SJSA1 (cell line): ENCODE measurements around the gene SIGLEC1. TPM values are rescaled to one million over a fixed set of nuclear protein-coding genes. Genes with fewer than 3 reads are reported as not detected.

Source experiments
- DNase-seq, 2 experiments: peaks; one replicate each; pipeline ENCODE4 v3.0.0-alpha.2; 2015 to 2020; ENCODE audit warnings: low spot score in 2 of 2, low read depth in 1 of 2
- H3K27ac ChIP-seq: fragments of 250-450 bp; sonication (Bioruptor Pico); 2 replicates; pipeline ENCODE4 v1.5.1; 2020; ENCODE audit warnings: mild to moderate bottlenecking, moderate library complexity
- H3K27me3 ChIP-seq: fragments of 250-450 bp; sonication (Bioruptor Pico); replicated peaks from 2 replicates; pipeline ENCODE4 v1.5.1; 2020; ENCODE audit warnings: mild to moderate bottlenecking, moderate library complexity
- H3K36me3 ChIP-seq: fragments of 250-450 bp; sonication (Bioruptor Pico); 2 replicates; pipeline ENCODE4 v1.5.1; 2020; ENCODE audit warnings: mild to moderate bottlenecking
- H3K4me1 ChIP-seq: fragments of 250-450 bp; sonication (Bioruptor Pico); replicated peaks from 2 replicates; pipeline ENCODE4 v1.6.1; 2021; ENCODE audit warnings: mild to moderate bottlenecking
- H3K4me3 ChIP-seq: fragments of 250-450 bp; sonication (Bioruptor Pico); 2 replicates; pipeline ENCODE4 v1.5.1; 2020; ENCODE audit warnings: mild to moderate bottlenecking
- H3K9me3 ChIP-seq: fragments of 250-450 bp; sonication (Bioruptor Pico); replicated peaks from 2 replicates; pipeline ENCODE4 v1.5.1; 2020; ENCODE audit warnings: mild to moderate bottlenecking
- total RNA-seq: library from RNA; depleted of rRNA; stranded (reverse); fragments of >200 nt; shearing (Covaris generic); gene quantifications from 2 replicates; pipeline ENCODE4 v1.2.3, GENCODE V29; 2014

The SIGLEC1 gene
- total RNA-seq, 1 experiment from 2014 or later, result not detected

DNA sequence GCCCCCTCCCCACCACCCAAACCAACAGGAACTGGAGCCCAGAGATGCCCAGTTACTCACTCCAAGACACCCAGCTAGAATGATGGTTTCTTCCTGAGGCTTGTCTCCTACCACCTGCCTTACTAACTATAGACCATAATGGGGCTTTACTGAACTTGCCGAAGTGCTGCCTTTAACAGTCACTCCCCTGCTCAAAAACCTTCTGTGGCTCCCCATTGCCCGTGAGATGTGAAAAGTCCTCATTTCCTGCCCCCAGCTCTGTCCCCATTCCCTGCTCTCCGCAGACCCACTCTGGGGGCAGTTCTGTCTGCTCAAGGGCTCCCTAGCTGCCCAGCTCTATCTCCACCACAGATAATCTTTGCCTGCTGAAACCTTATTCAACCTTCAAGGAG, 4.9 kb downstream of the SIGLEC1 start:
- Histone ChIP-seq H3K36me3 (no peaks in the 10 kb centered on the region), H3K4me3 (no peak overlapping the region), H3K27ac (no peak overlapping the region), H3K4me1 (no peaks in the 10 kb centered on the region), H3K27me3 (0 out of 2 replicates have a peak, but pooled peaks cover 5% of the 10 kb centered on the region), H3K9me3 (0 out of 2 replicates have a peak, but pooled peaks cover 2% of the 10 kb centered on the region)
- no peak for DNase-seq

GRCh38 chr20:3706774-3707507, 5.5 kb downstream of the SIGLEC1 start:
- H3K4me1 ChIP-seq, result no peaks in the 10 kb centered on the region
- H3K36me3 ChIP-seq, result no peaks in the 10 kb centered on the region
- no peak for DNase-seq
- H3K27me3 ChIP-seq, result 0 out of 2 replicates have a peak, but pooled peaks cover 5% of the 10 kb centered on the region
- 0 out of 2 replicates have a peak, but pooled peaks cover 2% of the 10 kb centered on the region for H3K9me3 ChIP-seq
- H3K4me3 ChIP-seq, result no peak overlapping the region
- H3K27ac ChIP-seq, result no peak overlapping the region

- Histone ChIP-seq H3K27me3 (0 out of 2 replicates have a peak, but pooled peaks cover 5% of the 10 kb centered on the region), H3K9me3 (0 out of 2 replicates have a peak, but pooled peaks cover 2% of the 10 kb centered on the region), H3K27ac (no peak overlapping the region), H3K4me1 (no peaks in the 10 kb centered on the region), H3K36me3 (no peaks in the 10 kb centered on the region), H3K4me3 (no peak overlapping the region)
- DNase-seq, result no peak
These were observed 6.2 kb downstream of the SIGLEC1 start for GRCh38 chr20:3705970-3706739.

- no peak overlapping the region for H3K27ac ChIP-seq
- no peaks in the 10 kb centered on the region for H3K36me3 ChIP-seq
- no peak for DNase-seq
- no peaks in the 10 kb centered on the region for H3K4me1 ChIP-seq
- 0 out of 2 replicates have a peak, but pooled peaks cover 5% of the 10 kb centered on the region for H3K27me3 ChIP-seq
- no peaks in the 10 kb centered on the region for H3K9me3 ChIP-seq
- H3K4me3 ChIP-seq, result no peak overlapping the region
These were observed 6.9 kb downstream of the SIGLEC1 start for GRCh38 chr20:3705491-3705969.

DNA sequence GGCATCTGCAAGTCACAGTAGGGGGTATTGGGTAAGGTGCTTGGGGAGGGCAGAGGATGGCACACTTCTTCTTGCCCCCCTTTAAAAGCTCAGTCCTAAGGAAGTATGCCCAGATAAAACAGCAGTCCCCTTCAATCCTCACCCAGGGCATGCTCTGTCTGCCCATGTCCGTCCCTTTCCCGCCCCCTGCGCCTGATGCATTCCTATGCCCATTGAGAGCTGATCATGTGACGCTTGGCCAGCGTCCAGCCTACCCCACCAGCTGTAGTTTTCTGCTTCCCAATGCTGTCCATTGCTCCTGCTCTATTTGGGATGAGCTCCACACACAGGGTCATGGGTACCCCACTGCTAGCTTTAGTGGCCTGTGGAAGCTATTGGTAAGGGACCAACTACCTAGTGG, 8.3 kb downstream of the SIGLEC1 start:
- no peak overlapping the region for H3K4me3 ChIP-seq
- no peaks in the 10 kb centered on the region for H3K4me1 ChIP-seq
- no peak for DNase-seq
- no peaks in the 10 kb centered on the region for H3K36me3 ChIP-seq
- H3K9me3 ChIP-seq, result no peaks in the 10 kb centered on the region
- no peaks in the 10 kb centered on the region for H3K27me3 ChIP-seq
- H3K27ac ChIP-seq, result no peak overlapping the region

- no peaks in the 10 kb centered on the region for H3K4me1 ChIP-seq
- no peak for DNase-seq
- no peak overlapping the region for H3K27ac ChIP-seq
- no peaks in the 10 kb centered on the region for H3K36me3 ChIP-seq
- no peaks in the 10 kb centered on the region for H3K27me3 ChIP-seq
- H3K9me3 ChIP-seq, result no peaks in the 10 kb centered on the region
- no peak overlapping the region for H3K4me3 ChIP-seq
These were observed 9.6 kb downstream of the SIGLEC1 start for GRCh38 chr20:3702611-3703391.

GRCh38 chr20:3701061-3701998, 11.1 kb downstream of the SIGLEC1 start:
- no peaks in the 10 kb centered on the region for H3K36me3 ChIP-seq
- H3K27me3 ChIP-seq, result no peaks in the 10 kb centered on the region
- H3K9me3 ChIP-seq, result 0 out of 2 replicates have a peak, but pooled peaks cover 2% of the 10 kb centered on the region
- no peak overlapping the region for H3K27ac ChIP-seq
- H3K4me3 ChIP-seq, result no peak overlapping the region
- no peaks in the 10 kb centered on the region for H3K4me1 ChIP-seq
- DNase-seq, result no peak

DNA sequence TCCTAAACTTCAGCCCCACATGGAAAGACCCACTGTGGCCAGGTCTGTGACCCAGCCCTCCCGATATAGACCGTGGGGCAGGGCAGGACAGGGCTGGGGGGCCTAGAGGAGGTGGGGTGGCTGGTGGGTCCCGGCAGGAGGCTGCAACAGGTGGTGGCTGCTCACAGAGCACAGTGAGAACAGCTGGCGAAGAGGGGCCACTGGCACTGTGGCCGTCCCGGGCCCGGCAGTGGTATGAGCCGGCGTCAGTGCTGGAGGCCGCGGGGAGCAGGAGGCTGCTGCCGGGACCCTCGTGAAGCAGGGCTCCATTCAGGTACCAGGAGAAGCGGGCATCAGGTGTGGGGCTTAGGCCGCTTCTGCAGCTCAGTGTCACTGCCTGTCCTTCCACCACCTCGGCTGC, 13.4 kb downstream of the SIGLEC1 start:
- no peak overlapping the region for H3K4me3 ChIP-seq
- DNase-seq, result no peak
- no peaks in the 10 kb centered on the region for H3K36me3 ChIP-seq
- H3K27me3 ChIP-seq, result no peaks in the 10 kb centered on the region
- H3K4me1 ChIP-seq, result no peaks in the 10 kb centered on the region
- H3K27ac ChIP-seq, result no peak overlapping the region
- H3K9me3 ChIP-seq, result peaks cover 4% of the 10 kb centered on the region; the same call in 1 of the 2 replicates

- H3K36me3 ChIP-seq, result no peaks in the 10 kb centered on the region
- H3K27ac ChIP-seq, result no peak overlapping the region
- peaks cover 4% of the 10 kb centered on the region; the same call in 1 of the 2 replicates for H3K9me3 ChIP-seq
- no peak overlapping the region for H3K4me3 ChIP-seq
- H3K4me1 ChIP-seq, result no peaks in the 10 kb centered on the region
- DNase-seq, result no peak
- no peaks in the 10 kb centered on the region for H3K27me3 ChIP-seq
These were observed 13.8 kb downstream of the SIGLEC1 start for GRCh38 chr20:3698591-3699001.

DNA sequence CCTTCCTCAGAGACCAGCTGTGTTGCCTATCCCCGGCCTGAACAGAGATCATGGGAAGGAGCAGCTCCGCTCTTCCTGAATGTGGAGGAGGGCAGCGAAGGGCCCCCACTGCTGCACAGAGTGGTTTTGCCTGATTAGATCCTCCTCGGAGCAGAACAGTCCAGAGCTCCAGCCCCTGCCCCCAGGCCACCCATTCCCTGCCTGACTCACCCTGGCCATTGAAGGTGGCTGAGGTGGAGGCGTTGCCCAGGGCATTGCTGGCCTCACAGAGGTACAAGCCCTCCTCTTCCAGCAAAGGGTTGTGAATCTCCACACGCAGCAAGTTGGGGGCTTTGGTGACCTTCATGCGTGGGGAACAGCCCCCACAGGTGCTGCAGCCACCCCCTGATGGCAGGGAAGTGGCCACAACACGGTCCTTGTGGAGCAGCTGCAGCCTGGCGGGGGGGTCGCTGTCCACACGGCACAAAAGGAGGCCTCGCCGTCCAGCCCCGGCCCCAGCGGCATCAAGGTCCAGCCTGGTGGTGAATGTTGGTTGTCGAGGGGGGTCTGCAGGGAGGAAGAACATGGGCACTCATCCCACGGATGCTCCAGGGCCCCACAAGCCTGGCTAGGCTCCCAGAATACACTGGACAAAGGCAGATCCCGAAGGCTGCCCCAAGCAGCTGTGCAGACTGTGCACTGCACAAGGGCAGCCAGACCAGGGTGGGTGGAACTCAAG, 14.7 kb downstream of the SIGLEC1 start:
- no peak for DNase-seq
- Histone ChIP-seq H3K27me3 (no peaks in the 10 kb centered on the region), H3K36me3 (no peaks in the 10 kb centered on the region), H3K27ac (no peak overlapping the region), H3K4me3 (no peak overlapping the region), H3K4me1 (no peaks in the 10 kb centered on the region), H3K9me3 (peaks cover 4% of the 10 kb centered on the region; the same call in 1 of the 2 replicates)

- Histone ChIP-seq H3K27me3 (no peaks in the 10 kb centered on the region), H3K36me3 (no peaks in the 10 kb centered on the region), H3K27ac (no peak overlapping the region), H3K4me1 (no peaks in the 10 kb centered on the region), H3K9me3 (peaks cover 4% of the 10 kb centered on the region; the same call in 1 of the 2 replicates), H3K4me3 (no peak overlapping the region)
- DNase-seq, result no peak
These were observed 15.4 kb downstream of the SIGLEC1 start for GRCh38 chr20:3696745-3697587.
